Hepatocyte (in vitro differentiated cells): ENCODE data around the gene ALX3.

Experiments used
- CTCF ChIP-seq: fragments of 200-600 bp; sonication (generic); IDR thresholded peaks from 2 replicates; pipeline ENCODE4 v1.5.1; 2016; ENCODE audit warnings: antibody characterized with exemption, mild to moderate bottlenecking; ENCODE audit not compliant: poor library complexity
- EZH2 ChIP-seq: fragments of 200-600 bp; sonication (generic); IDR thresholded peaks from 2 replicates; pipeline ENCODE4 v1.6.1; 2016; ENCODE audit warnings: antibody characterized with exemption, mild to moderate bottlenecking, borderline replicate concordance
- EZH2phosphoT487 ChIP-seq: fragments of 200-600 bp; sonication (generic); IDR thresholded peaks from one replicate; pipeline ENCODE4 v1.6.1; 2018; ENCODE audit warnings: antibody characterized with exemption, mild to moderate bottlenecking, low read depth, moderate library complexity; ENCODE audit not compliant: unreplicated experiment, severe bottlenecking

GRCh38 chr1:110085671-110086070, 15.2 kb upstream of the ALX3 start:
- no peak for TF ChIP-seq EZH2
- TF ChIP-seq CTCF = no peak
- no peak for TF ChIP-seq EZH2phosphoT487
